ENCODE measurements around the gene MLN. TPM values are rescaled to one million over a fixed set of nuclear protein-coding genes. Genes with fewer than 3 reads are reported as not detected.

The MLN gene, protein sequence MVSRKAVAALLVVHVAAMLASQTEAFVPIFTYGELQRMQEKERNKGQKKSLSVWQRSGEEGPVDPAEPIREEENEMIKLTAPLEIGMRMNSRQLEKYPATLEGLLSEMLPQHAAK
- not detected for total RNA-seq

- H3K4me3 Mint-ChIP-seq: no peak within 1 kb of the TSS
- peaks cover 17% of the 10 kb centered on the region for H3K4me1 Mint-ChIP-seq
- ATAC-seq: no peak
- no peak within 1 kb of the TSS for H3K27ac Mint-ChIP-seq
- POLR2A ChIA-PET: no interaction called here
- no peaks in the 10 kb centered on the region for H3K9me3 Mint-ChIP-seq (ENCODE audit: low read depth)
- DNase-seq: no peak
- H3K27me3 Mint-ChIP-seq: peaks cover 5% of the 10 kb centered on the region
- intact Hi-C loops (cut with DNase I, micrococcal nuclease): no loop called here
- H3K36me3 Mint-ChIP-seq (ENCODE audit: low read depth): no peaks in the 10 kb centered on the region
- CTCF ChIA-PET: no interaction called here
Measured at GRCh38 chr6:33803571-33804053, at the start of gene MLN. Gene MLN, minus strand, starts transcription at chr6:33804003. Its CDS starts 2,840 bp downstream, at chr6:33801163.

DNA sequence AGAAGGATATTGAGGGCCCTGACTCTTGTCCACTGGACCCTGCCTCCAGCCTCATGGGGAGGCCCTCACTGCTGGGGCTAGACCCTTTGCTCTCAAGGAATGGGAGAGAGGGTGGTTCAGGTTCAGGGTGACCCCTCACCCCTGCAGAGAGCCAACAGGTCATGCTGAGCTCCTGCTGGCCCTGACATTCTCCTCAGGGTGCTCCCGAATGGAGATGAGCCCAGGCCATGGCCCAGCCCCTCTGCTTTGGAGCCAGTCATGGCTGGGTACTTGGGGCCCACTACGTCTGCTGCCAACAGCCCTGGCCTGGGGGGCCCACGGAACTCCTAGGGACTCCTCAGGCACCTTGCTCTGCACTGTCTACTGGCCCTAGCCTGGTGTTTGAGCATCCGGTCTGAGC, 49.2 kb upstream of the MLN start:
- no peak overlapping the region for H3K4me3 Mint-ChIP-seq
- no peak overlapping the region for H3K27ac Mint-ChIP-seq
- intact Hi-C loops (cut with DNase I, micrococcal nuclease): loop anchor here in 1 of 2 experiments (5.0 kb wide), 1 partner anchor 174 kb away; no protein-coding TSS in a partner anchor
- POLR2A ChIA-PET: no interaction called here
- CTCF ChIA-PET: interaction anchor here (1.2 kb wide), 1 partner anchor 15 kb away, joined by 3 read pairs; no protein-coding TSS in a partner anchor
- no peaks in the 10 kb centered on the region for H3K36me3 Mint-ChIP-seq (ENCODE audit: low read depth)
- ATAC-seq (no peak), DNase-seq (no peak)
- peaks cover 23% of the 10 kb centered on the region for H3K4me1 Mint-ChIP-seq
- no peaks in the 10 kb centered on the region for H3K9me3 Mint-ChIP-seq (ENCODE audit: low read depth)
- peaks cover 11% of the 10 kb centered on the region for H3K27me3 Mint-ChIP-seq

- ATAC-seq: no peak
- H3K27ac Mint-ChIP-seq: no peak overlapping the region
- DNase-seq: peak; percentile 39
- intact Hi-C loops (cut with DNase I, micrococcal nuclease): loop anchor here (1.0 to 5.0 kb wide), 2 partner anchors 175 kb away; no protein-coding TSS in a partner anchor
- H3K4me1 Mint-ChIP-seq: peaks cover 14% of the 10 kb centered on the region
- ChIA-PET POLR2A (no interaction called here), CTCF (interaction anchor here (0.7 kb wide), 1 partner anchor 1341 kb away, joined by 3 read pairs; no protein-coding TSS in a partner anchor)
- H3K4me3 Mint-ChIP-seq: no peak overlapping the region
- peaks cover 8% of the 10 kb centered on the region for H3K27me3 Mint-ChIP-seq
- no peaks in the 10 kb centered on the region for H3K9me3 Mint-ChIP-seq (ENCODE audit: low read depth)
- H3K36me3 Mint-ChIP-seq (ENCODE audit: low read depth): no peaks in the 10 kb centered on the region
Measured at GRCh38 chr6:33851959-33852358, 48.2 kb upstream of the MLN start.

DNA sequence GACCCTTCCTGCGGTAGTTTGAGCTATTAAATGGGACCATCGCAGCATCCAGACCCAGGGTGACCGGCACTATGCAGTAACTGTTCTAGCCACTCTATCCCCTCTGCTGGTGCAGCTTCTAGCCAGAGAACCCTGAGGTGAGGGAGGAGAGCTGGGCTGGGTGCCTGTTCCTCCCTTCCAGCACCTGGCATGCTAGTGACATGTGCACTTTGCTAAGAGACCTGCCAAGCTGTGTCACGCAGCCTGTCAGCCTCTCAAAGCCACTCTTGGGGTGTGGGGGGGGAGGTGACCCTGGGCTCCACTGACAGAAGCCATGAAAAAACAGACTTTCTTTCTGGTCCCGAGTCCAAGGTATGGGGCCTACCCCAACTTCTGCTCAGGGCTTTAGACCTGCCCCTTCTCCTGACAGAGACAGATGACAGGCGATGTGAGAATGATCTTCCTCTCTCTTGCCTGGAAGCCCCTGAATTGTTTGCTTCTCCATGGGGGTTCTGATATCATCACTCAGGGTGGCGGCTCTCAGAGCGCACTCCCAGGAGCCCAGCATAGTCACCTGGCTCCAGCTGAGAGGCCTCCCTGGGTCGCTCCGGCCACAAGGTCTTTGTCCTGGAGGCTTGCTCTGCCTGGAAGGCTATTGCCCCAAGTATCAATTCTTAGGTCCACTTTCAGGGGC, 47.2 kb upstream of the MLN start:
- H3K4me3 Mint-ChIP-seq: no peak overlapping the region
- H3K27ac Mint-ChIP-seq: no peak overlapping the region
- H3K4me1 Mint-ChIP-seq: peaks cover 6% of the 10 kb centered on the region
- peaks cover 8% of the 10 kb centered on the region for H3K27me3 Mint-ChIP-seq
- ATAC-seq: no peak
- POLR2A ChIA-PET: no interaction called here
- H3K9me3 Mint-ChIP-seq (ENCODE audit: low read depth): no peaks in the 10 kb centered on the region
- H3K36me3 Mint-ChIP-seq (ENCODE audit: low read depth): no peaks in the 10 kb centered on the region
- intact Hi-C loops (cut with DNase I, micrococcal nuclease): loop anchor here in 1 of 2 experiments (5.0 kb wide), 1 partner anchor 176 kb away; no protein-coding TSS in a partner anchor
- CTCF ChIA-PET: interaction anchor here (0.7 kb wide), 1 partner anchor 1342 kb away, joined by 3 read pairs; no protein-coding TSS in a partner anchor
- DNase-seq: no peak

GRCh38 chr6:33850296-33850695, 46.5 kb upstream of the MLN start:
- intact Hi-C loops (cut with DNase I, micrococcal nuclease): loop anchor here in 1 of 2 experiments (5.0 kb wide), 1 partner anchor 177 kb away; no protein-coding TSS in a partner anchor
- Mint-ChIP-seq H3K4me3 (no peak overlapping the region), H3K9me3 (ENCODE audit: low read depth) (no peaks in the 10 kb centered on the region), H3K4me1 (no peaks in the 10 kb centered on the region), H3K27me3 (peaks cover 8% of the 10 kb centered on the region), H3K27ac (no peak overlapping the region), H3K36me3 (ENCODE audit: low read depth) (no peaks in the 10 kb centered on the region)
- DNase-seq: no peak
- ATAC-seq: no peak
- ChIA-PET CTCF (no interaction called here), POLR2A (no interaction called here)

- H3K27ac Mint-ChIP-seq: no peak overlapping the region
- ChIA-PET CTCF (interaction anchor here (0.6 kb wide), 1 partner anchor 154 kb away, joined by 3 read pairs; no protein-coding TSS in a partner anchor), POLR2A (interaction anchor here (0.5 kb wide), 1 partner anchor 126 kb away, joined by 3 read pairs; no protein-coding TSS in a partner anchor)
- ATAC-seq: no peak
- intact Hi-C loops (cut with DNase I, micrococcal nuclease): loop anchor here in 1 of 2 experiments (5.0 to 10.0 kb wide), 2 partner anchors 178 to 295 kb away; partner anchors contain the start of gene GRM4
- peaks cover 8% of the 10 kb centered on the region for H3K27me3 Mint-ChIP-seq
- no peaks in the 10 kb centered on the region for H3K4me1 Mint-ChIP-seq
- H3K36me3 Mint-ChIP-seq (ENCODE audit: low read depth): no peaks in the 10 kb centered on the region
- no peak for DNase-seq
- no peaks in the 10 kb centered on the region for H3K9me3 Mint-ChIP-seq (ENCODE audit: low read depth)
- no peak overlapping the region for H3K4me3 Mint-ChIP-seq
Measured at GRCh38 chr6:33849500-33850075, 45.8 kb upstream of the MLN start.

- Mint-ChIP-seq H3K4me3 (no peak overlapping the region), H3K4me1 (no peaks in the 10 kb centered on the region), H3K36me3 (ENCODE audit: low read depth) (no peaks in the 10 kb centered on the region), H3K27ac (no peak overlapping the region), H3K27me3 (peaks cover 3% of the 10 kb centered on the region), H3K9me3 (ENCODE audit: low read depth) (no peaks in the 10 kb centered on the region)
- DNase-seq (no peak), ATAC-seq (no peak)
- ChIA-PET CTCF (interaction anchor here (0.5 kb wide), 1 partner anchor 103 kb away, joined by 3 read pairs; no protein-coding TSS in a partner anchor), POLR2A (no interaction called here)
- intact Hi-C loops (cut with DNase I, micrococcal nuclease): loop anchor here in 1 of 2 experiments (10.0 kb wide), 1 partner anchor 296 kb away; the partner anchor contains the start of gene GRM4
Measured at GRCh38 chr6:33848484-33848883, 44.7 kb upstream of the MLN start.

- CTCF ChIA-PET: interaction anchor here (0.5 kb wide), 1 partner anchor 102 kb away, joined by 3 read pairs; no protein-coding TSS in a partner anchor
- DNase-seq: no peak
Measured at GRCh38 chr6:33847867-33848266, 44.1 kb upstream of the MLN start.

DNA sequence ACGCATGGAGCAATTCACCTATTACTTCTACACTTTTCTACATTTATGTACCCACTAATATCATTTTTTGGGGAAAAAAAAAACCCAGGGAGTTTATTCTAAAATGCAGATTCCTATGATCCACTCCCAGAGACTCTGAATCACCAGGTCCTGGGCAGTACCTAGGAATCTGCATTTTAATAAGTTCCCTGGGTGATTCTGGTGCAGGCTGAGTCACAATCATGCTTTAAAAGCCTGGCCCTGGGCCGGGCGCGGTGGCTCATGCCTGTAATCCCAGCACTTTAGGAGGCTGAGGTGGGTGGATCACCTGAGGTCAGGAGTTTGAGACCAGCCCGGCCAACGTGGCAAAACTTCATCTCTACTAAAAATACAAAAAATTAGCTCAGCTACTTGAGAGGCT, 43.3 kb upstream of the MLN start:
- ChIA-PET CTCF (no interaction called here), POLR2A (no interaction called here)
- Mint-ChIP-seq H3K4me3 (no peak overlapping the region), H3K9me3 (ENCODE audit: low read depth) (no peaks in the 10 kb centered on the region), H3K36me3 (ENCODE audit: low read depth) (no peaks in the 10 kb centered on the region), H3K4me1 (no peaks in the 10 kb centered on the region), H3K27ac (no peak overlapping the region), H3K27me3 (peaks cover 3% of the 10 kb centered on the region)
- ATAC-seq: no peak
- intact Hi-C loops (cut with DNase I, micrococcal nuclease): loop anchor here in 1 of 2 experiments (10.0 kb wide), 1 partner anchor 298 kb away; the partner anchor contains the start of gene GRM4
- DNase-seq: no peak

More at GRCh38 chr6:33847867-33848266, 44.1 kb upstream of the MLN start:
- ATAC-seq: no peak
- intact Hi-C loops (cut with DNase I, micrococcal nuclease): loop anchor here in 1 of 2 experiments (10.0 kb wide), 1 partner anchor 297 kb away; the partner anchor contains the start of gene GRM4
- H3K36me3 Mint-ChIP-seq (ENCODE audit: low read depth): no peaks in the 10 kb centered on the region
- H3K4me1 Mint-ChIP-seq: no peaks in the 10 kb centered on the region
- H3K27ac Mint-ChIP-seq: no peak overlapping the region
- POLR2A ChIA-PET: no interaction called here
- no peaks in the 10 kb centered on the region for H3K9me3 Mint-ChIP-seq (ENCODE audit: low read depth)
- H3K4me3 Mint-ChIP-seq: no peak overlapping the region
- peaks cover 3% of the 10 kb centered on the region for H3K27me3 Mint-ChIP-seq

GRCh38 chr6:33846226-33846625, 42.4 kb upstream of the MLN start:
- POLR2A ChIA-PET: no interaction called here
- H3K4me3 Mint-ChIP-seq: no peak overlapping the region
- CTCF ChIA-PET: no interaction called here

DNA sequence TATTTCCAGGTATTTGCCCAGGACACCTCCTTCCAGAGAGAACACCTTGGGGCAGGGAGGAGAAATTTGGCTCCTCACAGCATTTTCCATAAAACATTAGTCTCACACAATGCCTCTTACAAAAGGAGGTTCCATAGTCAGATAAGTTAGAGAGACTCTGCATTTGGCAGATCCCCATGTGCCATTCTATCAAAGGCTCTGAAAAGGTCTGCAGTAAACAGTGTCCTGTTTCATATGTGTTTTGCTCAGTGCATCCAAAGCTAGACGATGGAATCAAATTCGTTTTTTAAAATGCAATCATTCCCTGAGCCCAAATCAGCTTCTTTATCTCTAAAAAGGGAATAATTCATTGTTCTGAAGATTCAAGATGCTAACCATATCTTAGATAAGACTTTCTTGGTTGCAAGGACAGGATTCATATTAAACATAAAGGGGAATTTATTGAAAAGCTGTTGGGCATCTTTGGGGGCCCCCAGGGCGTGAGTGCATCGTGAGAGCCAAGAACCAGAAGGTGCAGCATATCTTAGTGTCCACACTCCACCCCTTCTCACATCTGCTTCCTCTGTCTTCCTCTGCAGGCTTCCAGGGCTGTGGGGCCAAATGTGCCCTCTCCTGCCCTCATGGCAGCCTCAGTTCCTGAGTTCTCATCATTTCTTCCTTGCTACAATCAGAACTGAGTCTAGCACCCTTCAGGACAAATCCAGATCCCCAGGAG, 41.4 kb upstream of the MLN start:
- Mint-ChIP-seq H3K9me3 (ENCODE audit: low read depth) (no peaks in the 10 kb centered on the region), H3K4me3 (no peak overlapping the region), H3K4me1 (peaks cover 4% of the 10 kb centered on the region), H3K27ac (no peak overlapping the region), H3K36me3 (ENCODE audit: low read depth) (no peaks in the 10 kb centered on the region), H3K27me3 (no peaks in the 10 kb centered on the region)
- ChIA-PET POLR2A (no interaction called here), CTCF (no interaction called here)
- ATAC-seq (no peak), DNase-seq (no peak)
- intact Hi-C loops (cut with DNase I, micrococcal nuclease): loop anchor here in 1 of 2 experiments (10.0 kb wide), 1 partner anchor 300 kb away; the partner anchor contains the start of gene GRM4

More at GRCh38 chr6:33846226-33846625, 42.4 kb upstream of the MLN start:
- Mint-ChIP-seq H3K4me1 (no peaks in the 10 kb centered on the region), H3K9me3 (ENCODE audit: low read depth) (no peaks in the 10 kb centered on the region), H3K36me3 (ENCODE audit: low read depth) (no peaks in the 10 kb centered on the region), H3K27ac (no peak overlapping the region), H3K27me3 (peaks cover 3% of the 10 kb centered on the region)
- ATAC-seq: no peak
- intact Hi-C loops (cut with DNase I, micrococcal nuclease): loop anchor here in 1 of 2 experiments (10.0 kb wide), 1 partner anchor 299 kb away; the partner anchor contains the start of gene GRM4
- DNase-seq: no peak

All from activated CD4-positive, alpha-beta T cell treated with anti-CD3 and anti-CD28 coated beads for 36 hours (primary cell).